ENCODE measurements around the gene PLD4. TPM values are rescaled to one million over a fixed set of nuclear protein-coding genes. Genes with fewer than 3 reads are reported as not detected.

Gene PLD4
- total RNA-seq (ENCODE audit: unreplicated experiment), result not detected
- long read RNA-seq, result 0 reads

- DNase-seq, result no peak
- H3K4me3 Mint-ChIP-seq (ENCODE audit: unreplicated experiment), result no peak within 1 kb of the TSS
- H3K36me3 Mint-ChIP-seq (ENCODE audit: unreplicated experiment), result peaks cover 7% of the 10 kb centered on the region
- TF ChIP-seq CTCF (IDR thresholded peaks at IDR 0.05; ENCODE audit: partially characterized antibody, unreplicated experiment), result no peak
- H3K9me3 Mint-ChIP-seq (ENCODE audit: unreplicated experiment), result peaks cover 10% of the 10 kb centered on the region
- no peak within 1 kb of the TSS for H3K27ac Mint-ChIP-seq (ENCODE audit: unreplicated experiment)
- no peaks in the 10 kb centered on the region for H3K4me1 Mint-ChIP-seq (ENCODE audit: low read depth, unreplicated experiment)
- H3K27me3 Mint-ChIP-seq (ENCODE audit: unreplicated experiment), result no peaks in the 10 kb centered on the region
Measured at GRCh38 chr14:104924421-104925213, at the start of gene PLD4. Gene PLD4, plus strand, starts transcription at chr14:104924879. Its CDS starts 2,262 bp downstream, at chr14:104927141.

- peaks cover 9% of the 10 kb centered on the region for H3K9me3 Mint-ChIP-seq (ENCODE audit: unreplicated experiment)
- H3K27ac Mint-ChIP-seq (ENCODE audit: unreplicated experiment), result no peak overlapping the region
- DNase-seq, result peak; percentile 16
- H3K4me1 Mint-ChIP-seq (ENCODE audit: low read depth, unreplicated experiment), result peaks cover 17% of the 10 kb centered on the region
- no peak for TF ChIP-seq CTCF (IDR thresholded peaks at IDR 0.05; ENCODE audit: partially characterized antibody, unreplicated experiment)
- peaks cover 11% of the 10 kb centered on the region for H3K27me3 Mint-ChIP-seq (ENCODE audit: unreplicated experiment)
- no peaks in the 10 kb centered on the region for H3K36me3 Mint-ChIP-seq (ENCODE audit: unreplicated experiment)
- H3K4me3 Mint-ChIP-seq (ENCODE audit: unreplicated experiment), result no peak overlapping the region
Measured at GRCh38 chr14:104875412-104875751, 49.3 kb upstream of the PLD4 start.

- no peak for TF ChIP-seq CTCF (IDR thresholded peaks at IDR 0.05; ENCODE audit: partially characterized antibody, unreplicated experiment)
- Mint-ChIP-seq H3K4me1 (ENCODE audit: low read depth, unreplicated experiment) (peaks cover 19% of the 10 kb centered on the region), H3K27ac (ENCODE audit: unreplicated experiment) (no peak overlapping the region), H3K4me3 (ENCODE audit: unreplicated experiment) (no peak overlapping the region), H3K27me3 (ENCODE audit: unreplicated experiment) (peaks cover 15% of the 10 kb centered on the region), H3K36me3 (ENCODE audit: unreplicated experiment) (no peaks in the 10 kb centered on the region), H3K9me3 (ENCODE audit: unreplicated experiment) (peaks cover 12% of the 10 kb centered on the region)
- peak; percentile 16 for DNase-seq
Measured at GRCh38 chr14:104875811-104876210, 48.9 kb upstream of the PLD4 start.

- Mint-ChIP-seq H3K9me3 (ENCODE audit: unreplicated experiment) (peaks cover 17% of the 10 kb centered on the region), H3K27ac (ENCODE audit: unreplicated experiment) (no peak overlapping the region), H3K4me3 (ENCODE audit: unreplicated experiment) (no peak overlapping the region), H3K27me3 (ENCODE audit: unreplicated experiment) (peaks cover 20% of the 10 kb centered on the region), H3K36me3 (ENCODE audit: unreplicated experiment) (no peaks in the 10 kb centered on the region), H3K4me1 (ENCODE audit: low read depth, unreplicated experiment) (peaks cover 23% of the 10 kb centered on the region)
- DNase-seq, result peak; percentile 44
- no peak for TF ChIP-seq CTCF (IDR thresholded peaks at IDR 0.05; ENCODE audit: partially characterized antibody, unreplicated experiment)
Measured at GRCh38 chr14:104876251-104876699, 48.4 kb upstream of the PLD4 start.

GRCh38 chr14:104877066-104877805 is 47.4 kb upstream of the PLD4 start:
- Mint-ChIP-seq H3K36me3 (ENCODE audit: unreplicated experiment) (no peaks in the 10 kb centered on the region), H3K4me1 (ENCODE audit: low read depth, unreplicated experiment) (peaks cover 22% of the 10 kb centered on the region), H3K9me3 (ENCODE audit: unreplicated experiment) (peaks cover 25% of the 10 kb centered on the region), H3K27me3 (ENCODE audit: unreplicated experiment) (peaks cover 22% of the 10 kb centered on the region), H3K4me3 (ENCODE audit: unreplicated experiment) (no peak overlapping the region), H3K27ac (ENCODE audit: unreplicated experiment) (no peak overlapping the region)
- DNase-seq, result peak; percentile 19
- no peak for TF ChIP-seq CTCF (IDR thresholded peaks at IDR 0.05; ENCODE audit: partially characterized antibody, unreplicated experiment)

Measured in glutamatergic neuron (in vitro differentiated cells).